Esophagus squamous epithelium (tissue), 5 donors: ENCODE data around the gene ZNF772. TPM values are rescaled to one million over a fixed set of nuclear protein-coding genes. Genes with fewer than 3 reads are reported as not detected.

Experiments used
- DNase-seq: peaks from one replicate; lab custom pipeline; 2025; lab: John Stamatoyannopoulos, UW
- H3K27ac ChIP-seq, 4 donors: fragments of 200-600 bp; sonication (generic); one replicate each; pipeline ENCODE4 v1.5.1; 2016 to 2019; ENCODE audit warnings: mild to moderate bottlenecking in 1 of 4
- H3K27me3 ChIP-seq, 4 donors: fragments of 200-600 bp; sonication (generic); 1 replicate in 3 of 4; 2 replicates in 1 of 4; pipeline versions ENCODE4 v1.5.1 to v1.6.0; 2017 to 2021; ENCODE audit warnings: antibody characterized with exemption in 1 of 4
- H3K36me3 ChIP-seq, 3 donors: fragments of 200-600 bp; sonication (generic); one replicate each; pipeline ENCODE4 v1.5.1; 2016 to 2019
- H3K4me1 ChIP-seq, 3 donors: fragments of 200-600 bp; sonication (generic); one replicate each; pipeline ENCODE4 v1.5.1; 2017 to 2019
- H3K4me3 ChIP-seq, 4 donors: fragments of 200-600 bp; sonication (generic); 1 replicate in 3 of 4; 2 replicates in 1 of 4; pipeline ENCODE4 v1.5.1; 2016 to 2019; ENCODE audit warnings: mild to moderate bottlenecking in 2 of 4, moderate library complexity in 1 of 4
- H3K9me3 ChIP-seq, 3 donors: fragments of 200-600 bp; sonication (generic); one replicate each; pipeline ENCODE4 v1.5.1; 2016 to 2019
- POLR2A ChIP-seq, 4 donors: fragments of 450-650 bp; IDR thresholded peaks; one replicate each; pipeline ENCODE4 v1.6.1; 2017; ENCODE audit warnings: antibody characterized with exemption in 4 of 4, mild to moderate bottlenecking in 4 of 4, moderate library complexity in 3 of 4
- WGBS, 2 donors: methylation state at CpG; one replicate each; pipeline ENCODE4 v1.1.5; 2018; 5-methylcytosine and 5-hydroxymethylcytosine counted together
- intact Hi-C: fragments of 100-400 bp; cut with DNase I; formaldehyde crosslinking; loops from one replicate; pipeline ENCODE4 v1.15.0; 2022
- small RNA-seq, 4 donors: library from RNA; depleted of rRNA; stranded (forward); fragments of <200 nt; gene quantifications; one replicate each; pipeline ENCODE3, GENCODE V24; 2016
- total RNA-seq, 4 donors: library from RNA; depleted of rRNA; stranded (reverse); fragments of >200 nt; gene quantifications; one replicate each; pipeline ENCODE4 v1.1.0, GENCODE V29; 2016
- TF ChIP-seq, protein P1 (sequence below), 6 experiments: fragments of 450-650 bp in 4 of 6; fragments of 200-600 bp in 2 of 6; sonication (generic) in 2 of 6; IDR thresholded peaks; one replicate each; pipeline ENCODE4 v1.5.1; 2016 to 2019; ENCODE audit warnings: antibody characterized with exemption in 6 of 6, mild to moderate bottlenecking in 4 of 6, moderate library complexity in 4 of 6
- donor health status: DM: yes; HTN: yes; CAD: no.

ZNF772 gene
- total RNA-seq, 4 donors from 2014 or later = 3.3 to 10.9 (median 6.3) TPM

DNA sequence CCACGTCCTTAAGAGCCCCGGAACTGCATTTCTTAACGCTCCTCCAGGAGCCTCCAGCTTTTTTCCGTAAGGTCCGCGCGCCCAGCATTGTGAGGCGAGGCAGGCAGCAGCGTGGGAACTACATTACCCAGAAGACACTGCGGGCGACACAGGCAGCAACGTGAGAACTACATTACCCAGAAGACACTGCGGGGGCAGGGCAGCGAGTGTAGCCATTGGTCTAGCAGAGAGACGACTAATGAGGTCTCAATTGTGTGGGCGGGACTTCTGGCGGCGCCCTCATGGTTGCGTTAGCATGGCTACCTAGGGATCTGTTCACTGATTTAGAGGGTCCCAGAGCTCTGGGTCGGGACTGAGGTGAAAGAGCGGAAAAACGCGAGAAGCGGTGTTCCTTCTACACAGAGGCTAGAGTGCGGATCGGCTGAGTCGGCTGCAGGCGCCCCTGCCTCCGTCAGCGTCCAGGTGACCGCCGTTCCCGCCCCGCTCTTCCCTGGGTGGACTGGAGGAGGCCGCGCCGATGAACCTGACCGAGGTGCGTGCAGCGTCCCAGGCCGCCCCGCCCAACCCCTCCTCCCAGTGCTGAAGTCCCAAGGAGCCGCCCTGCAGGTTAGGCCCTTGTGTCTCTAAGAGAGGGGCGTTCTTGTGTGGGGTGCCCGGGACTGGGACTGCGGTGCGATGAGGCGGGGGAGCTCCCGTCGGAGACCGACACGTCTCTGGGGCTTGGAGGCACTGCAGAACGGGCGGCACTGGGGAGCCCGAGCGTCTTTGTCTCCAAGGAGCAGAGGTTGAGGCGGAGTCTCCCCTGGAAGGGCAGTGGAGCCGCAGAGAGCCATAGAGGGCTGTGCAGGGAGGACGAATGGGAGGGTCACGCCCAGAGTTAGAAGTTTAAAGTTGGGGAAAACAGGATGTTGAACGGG is 42.0 kb downstream of the ZNF772 start, which contains the start of gene ZNF749:
Gene ZNF749, plus strand, starts transcription at position 264 of the 917 bp plus-strand sequence. Its CDS starts 254 bp downstream, at position 518.
- WGBS, 2 donors = 0 to 1% methylated on average over 12 to 21 of the region's 61 CpGs

DNA sequence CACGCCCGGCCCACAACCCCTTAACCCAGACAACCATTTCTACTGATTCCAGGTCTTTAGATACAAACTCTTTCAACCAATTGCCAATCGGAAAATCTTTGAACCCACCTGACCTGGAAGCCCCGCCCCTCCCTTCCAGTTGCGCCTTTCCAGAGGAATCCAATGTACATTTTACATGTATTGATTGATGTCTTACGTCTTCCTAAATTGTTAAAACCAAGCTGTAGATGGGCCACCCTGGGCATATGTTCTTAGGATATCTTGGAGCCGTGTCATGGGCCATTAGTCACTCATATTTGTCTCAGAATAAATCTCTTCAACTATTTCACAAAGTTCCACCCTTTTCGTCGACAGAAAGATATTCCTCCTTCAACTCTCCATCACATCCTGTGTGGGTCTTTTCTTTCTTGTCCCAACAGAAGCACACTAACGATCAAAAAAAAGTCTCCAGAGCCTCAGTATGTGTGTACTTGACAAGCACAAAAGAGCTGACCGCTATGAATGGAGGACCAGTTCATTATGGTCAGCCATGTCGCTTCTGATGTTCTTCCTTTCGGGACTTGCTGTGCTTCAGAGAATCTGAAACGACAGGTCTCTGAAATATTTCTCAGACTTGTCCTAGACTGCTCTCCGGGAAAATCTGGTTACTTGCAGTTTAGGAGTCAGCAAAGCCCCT is 42.8 kb downstream of the ZNF772 start:
- Histone ChIP-seq H3K4me3 (peak overlapping the region; percentile 69 to 89 (median 76)), H3K9me3 (peaks cover 0 to 14% (median 0%) of the 10 kb centered on the region in 3 donors), H3K4me1 (peaks cover 5 to 27% (median 16%) of the 10 kb centered on the region in 3 donors), H3K27me3 (no peaks in the 10 kb centered on the region), H3K27ac (peak overlapping the region in 3 of 4 donors; percentile 82 to 88 (median 84)), H3K36me3 (peaks cover 3 to 21% (median 6%) of the 10 kb centered on the region in 3 donors)
- 28 to 40% methylated on average over 13 to 15 of the region's 15 CpGs for WGBS, 2 donors
- intact Hi-C loops = no loop called here
- DNase-seq = no peak
- no peak for TF ChIP-seq POLR2A (IDR thresholded peaks at IDR 0.05)
- TF ChIP-seq, protein P1, sequence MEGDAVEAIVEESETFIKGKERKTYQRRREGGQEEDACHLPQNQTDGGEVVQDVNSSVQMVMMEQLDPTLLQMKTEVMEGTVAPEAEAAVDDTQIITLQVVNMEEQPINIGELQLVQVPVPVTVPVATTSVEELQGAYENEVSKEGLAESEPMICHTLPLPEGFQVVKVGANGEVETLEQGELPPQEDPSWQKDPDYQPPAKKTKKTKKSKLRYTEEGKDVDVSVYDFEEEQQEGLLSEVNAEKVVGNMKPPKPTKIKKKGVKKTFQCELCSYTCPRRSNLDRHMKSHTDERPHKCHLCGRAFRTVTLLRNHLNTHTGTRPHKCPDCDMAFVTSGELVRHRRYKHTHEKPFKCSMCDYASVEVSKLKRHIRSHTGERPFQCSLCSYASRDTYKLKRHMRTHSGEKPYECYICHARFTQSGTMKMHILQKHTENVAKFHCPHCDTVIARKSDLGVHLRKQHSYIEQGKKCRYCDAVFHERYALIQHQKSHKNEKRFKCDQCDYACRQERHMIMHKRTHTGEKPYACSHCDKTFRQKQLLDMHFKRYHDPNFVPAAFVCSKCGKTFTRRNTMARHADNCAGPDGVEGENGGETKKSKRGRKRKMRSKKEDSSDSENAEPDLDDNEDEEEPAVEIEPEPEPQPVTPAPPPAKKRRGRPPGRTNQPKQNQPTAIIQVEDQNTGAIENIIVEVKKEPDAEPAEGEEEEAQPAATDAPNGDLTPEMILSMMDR (IDR thresholded peaks at IDR 0.05) = no peak

More for the DNA sequence above, 42.0 kb downstream of the ZNF772 start, which contains the start of gene ZNF749:
- no peak for TF ChIP-seq POLR2A (IDR thresholded peaks at IDR 0.05)
- TF ChIP-seq, protein P1 (IDR thresholded peaks at IDR 0.05) = no peak
- peak; percentile 97 for DNase-seq
- Histone ChIP-seq H3K4me1 (peaks cover 5 to 27% (median 16%) of the 10 kb centered on the region in 3 donors), H3K27me3 (no peaks in the 10 kb centered on the region), H3K9me3 (peaks cover 0 to 22% (median 0%) of the 10 kb centered on the region in 3 donors), H3K4me3 (peak within 1 kb of the TSS; percentile 69 to 89 (median 76)), H3K36me3 (peaks cover 3 to 26% (median 6%) of the 10 kb centered on the region in 3 donors), H3K27ac (peak within 1 kb of the TSS; percentile 61 to 88 (median 83))
- intact Hi-C loops = no loop called here

DNA sequence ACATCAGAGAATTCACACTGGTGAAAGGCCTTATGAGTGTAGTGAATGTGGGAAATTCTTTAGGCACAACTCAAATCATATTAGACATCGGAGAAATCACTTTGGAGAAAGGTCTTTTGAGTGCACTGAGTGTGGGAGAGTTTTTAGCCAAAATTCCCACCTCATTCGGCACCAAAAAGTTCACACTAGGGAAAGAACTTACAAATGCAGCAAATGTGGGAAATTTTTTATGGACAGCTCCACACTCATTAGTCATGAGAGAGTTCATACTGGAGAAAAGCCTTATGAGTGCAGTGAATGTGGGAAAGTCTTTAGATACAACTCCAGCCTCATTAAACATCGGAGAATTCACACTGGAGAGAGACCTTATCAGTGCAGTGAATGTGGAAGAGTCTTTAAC is 56.3 kb downstream of the ZNF772 start:
- no peaks in the 10 kb centered on the region for H3K27me3 ChIP-seq
- no peak overlapping the region for H3K4me3 ChIP-seq
- no peak for DNase-seq
- peaks cover 15 to 74% (median 27%) of the 10 kb centered on the region in 3 donors for H3K36me3 ChIP-seq
- intact Hi-C loops = no loop called here
- no peaks in the 10 kb centered on the region for H3K4me1 ChIP-seq
- peaks cover 0 to 92% (median 49%) of the 10 kb centered on the region in 3 donors for H3K9me3 ChIP-seq
- 86 to 93% methylated on average over 3 of the region's 3 CpGs for WGBS, 2 donors
- TF ChIP-seq, protein P1 (IDR thresholded peaks at IDR 0.05) = no peak
- TF ChIP-seq POLR2A (IDR thresholded peaks at IDR 0.05) = no peak
- H3K27ac ChIP-seq = no peak overlapping the region

DNA sequence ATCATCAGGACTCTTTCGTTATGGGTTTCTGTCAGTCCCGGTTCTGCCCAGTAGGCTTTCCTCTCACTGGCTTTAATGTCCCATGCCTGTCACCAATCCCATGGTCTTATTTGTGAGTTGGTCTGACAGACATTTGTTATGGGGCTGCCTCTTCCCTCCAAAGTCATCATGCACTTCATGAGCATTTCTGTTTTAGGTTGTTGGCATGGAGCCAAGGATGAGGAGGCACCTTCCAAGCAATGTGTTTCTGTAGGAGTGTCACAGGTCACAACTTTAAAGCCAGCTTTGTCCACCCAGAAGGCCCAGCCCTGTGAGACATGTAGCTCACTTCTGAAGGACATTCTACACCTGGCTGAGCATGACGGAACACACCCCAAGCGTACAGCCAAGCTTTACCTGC is 57.9 kb downstream of the ZNF772 start:
- TF ChIP-seq, protein P1 (IDR thresholded peaks at IDR 0.05) = no peak
- no peak for TF ChIP-seq POLR2A (IDR thresholded peaks at IDR 0.05)
- Histone ChIP-seq H3K9me3 (peaks cover 0 to 96% (median 55%) of the 10 kb centered on the region in 3 donors), H3K27ac (no peak overlapping the region), H3K27me3 (no peaks in the 10 kb centered on the region), H3K36me3 (peaks cover 22 to 90% (median 36%) of the 10 kb centered on the region in 3 donors), H3K4me1 (no peaks in the 10 kb centered on the region), H3K4me3 (peak overlapping the region in 1 of 4 donors; percentile 18)
- no peak for DNase-seq
- WGBS, 2 donors = 89 to 93% methylated on average over 2 to 4 of the region's 4 CpGs
- intact Hi-C loops = no loop called here

Small RNA genes within 50 kb of the gene (small RNA-seq; reads per million reads assigned to genes)
- 0 reads per million in 4 donors for gene VN1R107P

Other genes starting within 250 kb of the ZNF772 start
- 1 to 10 TPM in 1 of 4 donors, under 1 TPM in 2, not detected in 1; 0.35 to 1.0 (median 0.76) TPM for gene AURKC, start 246.5 kb downstream of the ZNF772 start, total RNA-seq
- 10 to 100 TPM in 1 of 4 donors, 1 to 10 TPM in 3; 6.5 to 16.6 (median 7.6) TPM for gene ZNF805, start 236.9 kb downstream of the ZNF772 start, total RNA-seq
- 10 to 100 TPM; 44.3 to 87.9 (median 67.9) TPM for gene ZNF460, start 197.1 kb downstream of the ZNF772 start, total RNA-seq
- gene ZNF543, start 157.1 kb downstream of the ZNF772 start, total RNA-seq = 10 to 100 TPM in 1 of 4 donors, 1 to 10 TPM in 3; 4.7 to 10.1 (median 8.4) TPM
- 1 to 10 TPM; 3.3 to 9.0 (median 5.7) TPM for gene ZNF304, start 126.3 kb downstream of the ZNF772 start, total RNA-seq
- 10 to 100 TPM; 14.7 to 24.6 (median 17.9) TPM for gene TRAPPC2B, start 114.0 kb downstream of the ZNF772 start, total RNA-seq
- 1 to 10 TPM; 1.1 to 6.7 (median 3.1) TPM for gene ZNF547, start 114.0 kb downstream of the ZNF772 start, total RNA-seq
- 10 to 100 TPM in 2 of 4 donors, 1 to 10 TPM in 2; 7.7 to 26.9 (median 11.2) TPM for gene ZNF548, start 87.7 kb downstream of the ZNF772 start, total RNA-seq
- gene ZNF17, start 66.4 kb downstream of the ZNF772 start, total RNA-seq = 10 to 100 TPM in 1 of 4 donors, 1 to 10 TPM in 3; 4.4 to 12.6 (median 6.2) TPM
- gene ZNF749, start 42.2 kb downstream of the ZNF772 start, total RNA-seq = 10 to 100 TPM in 1 of 4 donors, 1 to 10 TPM in 3; 6.9 to 11.1 (median 8.4) TPM
- 1 to 10 TPM in 1 of 4 donors, under 1 TPM in 1, not detected in 2; 0.40 to 1.1 TPM for gene VN1R1, start 20.4 kb downstream of the ZNF772 start, total RNA-seq
- gene ZNF419, start 10.2 kb upstream of the ZNF772 start, total RNA-seq = 1 to 10 TPM in 3 of 4 donors, under 1 TPM in 1; 0.87 to 8.0 (median 3.3) TPM
- 10 to 100 TPM in 1 of 4 donors, 1 to 10 TPM in 3; 1.9 to 14.5 (median 5.8) TPM for gene ZNF773, start 22.4 kb upstream of the ZNF772 start, total RNA-seq
- gene ZNF549, start 49.8 kb upstream of the ZNF772 start, total RNA-seq = 1 to 10 TPM; 1.3 to 4.8 (median 2.3) TPM
- gene ZNF550, start 82.3 kb upstream of the ZNF772 start, total RNA-seq = 1 to 10 TPM; 2.2 to 7.6 (median 3.1) TPM
- gene ZNF416, start 101.3 kb upstream of the ZNF772 start, total RNA-seq = 1 to 10 TPM; 1.6 to 6.5 (median 3.9) TPM
- gene ZIK1, start 106.6 kb upstream of the ZNF772 start, total RNA-seq = 1 to 10 TPM in 3 of 4 donors, under 1 TPM in 1; 0.38 to 4.6 (median 3.1) TPM
- 1 to 10 TPM in 3 of 4 donors, under 1 TPM in 1; 0.70 to 3.9 (median 1.8) TPM for gene ZNF530, start 122.3 kb upstream of the ZNF772 start, total RNA-seq
- gene ZNF134, start 136.7 kb upstream of the ZNF772 start, total RNA-seq = 10 to 100 TPM in 2 of 4 donors, 1 to 10 TPM in 2; 7.5 to 14.9 (median 10.4) TPM
- gene ZNF211, start 155.6 kb upstream of the ZNF772 start, total RNA-seq = 1 to 10 TPM; 2.9 to 7.7 (median 5.9) TPM
- not detected for gene ZSCAN4, start 191.4 kb upstream of the ZNF772 start, total RNA-seq
- 10 to 100 TPM in 1 of 4 donors, 1 to 10 TPM in 3; 2.3 to 14.5 (median 5.8) TPM for gene ZNF551, start 204.4 kb upstream of the ZNF772 start, total RNA-seq
- gene ZNF154, start 231.6 kb upstream of the ZNF772 start, total RNA-seq = 1 to 10 TPM in 2 of 4 donors, under 1 TPM in 2; 0.15 to 2.5 (median 0.94) TPM